SKM-1 treated with dmso at 0.1 percent for 144 hours (cell line): ENCODE measurements around the gene SFXN4.
"Not testable (repeated sequence)": the region's sequence is repeated elsewhere in the genome, so short reads cannot be mapped to it uniquely, and the experiment has no call there.

Experiments used
- DNase-seq: peaks from one replicate; lab custom pipeline; 2025; ENCODE audit not compliant: unreplicated experiment; lab: John Stamatoyannopoulos, UW

The SFXN4 gene

DNA sequence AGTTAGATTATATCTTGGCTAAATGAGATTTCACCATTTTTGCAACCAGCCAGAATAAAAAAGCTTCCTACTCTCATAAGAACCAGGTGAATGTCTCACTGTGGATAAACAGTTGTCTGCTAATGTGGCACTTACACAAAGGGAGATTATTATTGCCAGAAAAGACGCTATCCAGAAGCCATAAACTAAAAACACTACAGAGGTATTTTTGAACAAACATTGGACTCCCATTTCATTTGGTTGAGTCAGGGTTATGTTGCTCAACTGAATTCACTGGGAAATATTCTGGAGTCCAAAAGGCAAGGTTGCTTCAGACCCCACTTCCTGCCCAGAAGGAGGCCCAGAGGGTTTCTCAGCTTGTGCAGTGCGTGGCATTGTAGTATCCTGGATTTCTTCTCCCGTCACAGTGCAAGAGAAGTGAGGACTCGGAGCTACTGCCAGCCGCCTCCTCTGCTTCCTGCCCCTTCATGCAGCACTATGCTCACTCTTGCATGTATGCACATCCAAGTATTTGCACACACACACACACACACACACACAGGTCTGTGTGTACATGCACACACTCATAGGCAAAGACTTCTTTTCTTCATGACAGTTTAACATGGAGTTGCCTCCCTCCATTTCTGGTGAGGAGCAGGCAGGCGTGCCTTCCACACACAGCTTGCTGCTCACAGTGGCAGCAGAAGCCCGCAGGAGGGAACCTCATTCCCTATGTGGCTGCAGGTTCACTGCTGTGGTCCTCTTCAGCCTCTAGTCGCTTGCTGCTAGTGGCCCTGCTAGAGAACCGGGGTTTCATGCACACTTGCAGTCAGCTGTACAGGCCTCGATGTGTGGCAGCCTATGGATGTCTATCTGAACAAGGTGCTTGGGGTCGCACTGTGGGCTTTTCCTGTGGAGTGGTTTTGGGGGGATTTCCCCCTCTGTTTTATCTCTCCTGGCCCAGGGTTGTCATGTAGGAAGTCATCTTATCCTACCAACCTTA is 51.5 kb downstream of the SFXN4 start:
- DNase-seq = peak; percentile 79

DNA sequence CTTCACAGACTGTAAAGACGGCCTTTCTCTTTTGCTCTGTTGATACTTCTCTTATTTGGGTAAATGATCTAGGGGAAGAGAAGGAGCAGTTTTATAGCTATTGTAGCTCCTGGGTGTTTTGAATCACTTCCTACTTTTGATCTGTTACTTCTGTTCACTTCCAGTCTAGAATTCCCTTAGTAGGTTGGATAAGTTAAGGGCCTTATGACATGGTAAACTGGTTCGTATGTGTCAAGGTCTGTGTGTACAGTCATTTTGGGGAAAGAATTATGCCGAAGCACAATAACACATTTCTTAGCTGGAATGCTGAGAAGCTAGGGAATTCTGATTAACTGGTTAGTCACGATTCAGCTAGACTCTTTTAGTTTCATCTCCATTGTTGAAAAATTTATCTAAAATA is 53.5 kb downstream of the SFXN4 start:
- DNase-seq = no peak

DNA sequence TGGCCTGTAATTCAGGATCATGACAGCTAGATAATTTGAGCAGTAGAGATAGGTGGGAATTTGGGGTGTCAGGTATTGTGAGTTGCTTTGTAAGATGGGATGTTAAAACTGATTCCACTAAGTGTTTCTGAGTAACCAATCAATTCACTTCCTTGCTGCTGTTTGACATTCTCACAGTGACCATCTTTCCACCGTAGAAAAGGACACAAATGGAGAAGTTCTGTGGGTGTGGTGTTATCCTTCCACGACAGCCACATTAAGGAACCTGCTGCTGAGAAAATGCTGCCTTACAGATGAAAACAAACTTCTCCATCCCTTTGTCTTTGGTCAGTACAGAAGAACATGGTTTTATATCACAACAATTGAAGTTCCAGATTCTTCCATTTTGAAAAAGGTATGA is 57.7 kb downstream of the SFXN4 start:
- DNase-seq = not testable (repeated sequence)

DNA sequence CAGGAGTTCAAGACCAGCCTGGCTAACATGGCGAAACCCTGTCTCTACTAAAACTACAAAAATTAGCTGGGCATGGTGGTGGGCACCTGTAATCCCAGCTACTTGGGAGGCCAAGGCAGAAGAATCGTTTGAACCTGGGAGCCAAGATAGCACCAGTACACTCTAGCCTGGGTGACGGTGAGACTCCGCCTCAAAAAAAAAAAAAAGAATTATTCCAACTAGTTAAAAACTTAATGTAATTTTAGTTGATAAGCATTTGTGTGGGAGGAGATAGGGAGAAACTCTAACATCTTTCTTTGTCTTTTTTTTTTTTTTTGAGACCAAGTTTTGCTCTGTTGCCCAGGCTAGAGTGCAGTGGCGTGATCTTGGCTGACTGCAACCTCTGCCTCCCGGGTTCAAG is 58.4 kb downstream of the SFXN4 start:
- not testable (repeated sequence) for DNase-seq

DNA sequence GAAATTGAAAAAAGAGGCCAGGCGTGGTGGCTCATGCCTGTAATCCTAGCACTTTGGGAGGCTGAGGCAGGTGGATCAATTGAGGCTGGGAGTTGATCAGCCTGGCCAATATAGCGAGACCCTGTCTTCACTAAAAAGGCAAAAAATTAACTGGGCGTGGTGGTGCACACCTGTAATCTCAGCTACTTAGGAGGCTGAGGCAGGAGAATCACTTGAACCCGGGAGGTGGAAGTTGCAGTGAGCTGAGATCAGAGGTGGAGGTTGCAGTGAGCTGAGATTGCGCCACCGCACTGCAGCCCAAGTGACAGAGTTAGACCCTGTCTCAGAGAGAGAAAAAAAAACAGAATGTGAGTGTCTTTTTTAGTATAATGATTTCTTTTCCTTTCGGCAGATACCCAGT is 59.6 kb downstream of the SFXN4 start:
- DNase-seq = not testable (repeated sequence)

DNA sequence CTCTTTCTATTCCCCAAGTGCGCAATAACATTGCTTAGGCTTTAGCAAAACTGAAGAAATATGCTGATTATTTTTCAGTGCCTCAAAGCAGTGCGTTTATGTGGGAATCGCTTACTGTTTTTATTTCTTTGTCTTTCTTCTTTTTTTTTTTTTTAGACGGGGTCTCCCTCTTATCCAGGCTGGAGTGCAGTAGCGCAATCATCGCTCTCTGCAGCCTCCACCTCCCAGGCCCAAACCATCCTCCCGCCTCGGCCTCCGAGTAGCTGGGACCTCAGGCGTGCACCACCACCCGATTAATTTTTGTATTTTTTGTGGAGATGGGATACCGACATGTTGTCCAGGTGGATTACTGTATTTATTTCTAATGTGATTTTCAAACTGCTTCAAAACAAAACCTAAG is 60.4 kb downstream of the SFXN4 start:
- DNase-seq = no peak

DNA sequence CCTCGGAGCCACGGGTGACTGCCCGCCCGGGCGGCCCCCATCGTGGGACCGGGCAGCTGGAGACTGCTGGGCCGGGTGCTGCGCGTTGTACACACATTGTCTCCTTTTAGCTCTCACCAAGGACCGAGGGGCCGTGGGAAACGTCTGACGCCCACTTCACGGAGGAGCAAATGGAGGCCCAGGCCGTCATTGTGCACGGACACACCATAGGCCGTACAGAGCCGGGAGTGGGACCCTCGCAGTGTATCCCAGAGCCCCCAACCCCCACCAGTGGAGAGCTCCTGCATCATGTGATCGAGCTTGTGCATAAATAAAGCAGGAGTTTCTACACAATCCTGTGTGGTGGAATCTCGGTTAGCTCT is 60.9 kb downstream of the SFXN4 start:
- DNase-seq = no peak

DNA sequence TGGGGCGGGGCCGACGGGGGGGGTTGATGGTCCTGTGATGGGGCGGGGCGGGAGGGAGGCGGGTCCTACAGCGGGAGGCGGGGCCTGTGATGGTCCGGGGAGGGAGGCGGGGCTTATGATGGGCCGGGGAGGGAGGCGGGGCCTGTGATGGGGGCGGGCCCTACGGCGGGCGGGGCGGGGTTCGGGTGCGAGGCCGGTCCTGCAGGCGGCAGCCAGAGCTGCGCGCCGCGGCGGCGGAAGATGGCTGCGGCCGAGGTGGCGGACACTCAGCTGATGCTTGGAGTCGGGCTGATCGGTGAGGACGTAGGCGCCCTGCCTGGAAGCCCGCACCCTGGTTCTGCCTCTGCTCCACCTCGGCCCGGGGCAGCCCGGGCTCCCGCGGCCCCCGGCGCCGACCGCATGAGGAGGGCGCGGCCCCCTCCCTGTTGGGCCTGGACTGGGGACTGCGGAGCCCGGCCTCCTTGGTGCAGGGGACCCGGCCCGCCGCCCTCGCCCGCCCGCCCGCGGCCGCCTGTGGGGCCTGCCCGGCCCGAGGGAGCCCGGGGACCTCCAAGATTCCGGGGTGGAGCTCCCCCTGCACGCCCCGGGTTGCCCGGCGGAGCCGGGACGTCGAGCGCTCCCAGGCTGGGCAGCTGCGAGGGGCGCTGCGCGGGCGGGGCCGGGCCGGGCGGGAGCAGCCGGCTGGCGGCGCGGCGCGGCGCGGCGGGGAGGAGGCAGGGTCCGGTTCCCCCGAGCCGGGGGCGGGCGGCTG is 61.4 kb downstream of the SFXN4 start, which contains the start of gene DENND10:
Gene DENND10, plus strand, starts transcription at position 211 of the 751 bp plus-strand sequence. Its CDS starts 30 bp downstream, at position 241.
- peak; percentile 20 for DNase-seq

DNA sequence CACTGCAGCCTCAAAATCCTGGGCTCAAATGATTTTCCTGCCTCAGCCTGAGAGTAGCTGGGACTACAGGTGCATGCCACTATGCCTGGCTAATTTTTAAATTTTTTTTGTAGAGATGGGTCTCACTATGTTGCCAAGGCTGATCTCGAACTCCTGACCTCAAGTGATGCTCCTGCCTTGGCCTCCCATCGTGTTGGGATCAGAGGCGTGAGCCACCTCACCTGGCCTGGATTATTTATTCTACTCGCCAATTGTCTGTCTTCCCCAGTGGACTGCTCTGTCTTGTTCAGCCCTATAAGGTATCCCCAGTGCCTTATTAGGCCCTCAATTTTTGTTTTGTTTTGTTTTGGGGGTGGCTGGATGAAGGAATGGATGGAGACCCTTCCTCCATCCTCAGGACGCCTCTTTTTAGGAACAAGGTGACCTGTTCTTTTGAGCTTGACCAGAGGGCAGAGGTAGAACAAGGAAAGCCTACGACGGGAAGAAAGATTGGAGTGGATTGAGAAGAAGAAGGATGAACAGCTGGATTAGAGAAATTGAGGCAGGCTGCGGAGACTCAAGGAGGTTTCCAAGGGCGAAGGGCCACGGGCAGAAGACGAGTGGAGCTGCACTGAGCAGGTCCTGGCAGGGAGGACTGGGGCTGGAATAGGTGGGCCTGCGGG is 62.1 kb downstream of the SFXN4 start:
- no peak for DNase-seq

DNA sequence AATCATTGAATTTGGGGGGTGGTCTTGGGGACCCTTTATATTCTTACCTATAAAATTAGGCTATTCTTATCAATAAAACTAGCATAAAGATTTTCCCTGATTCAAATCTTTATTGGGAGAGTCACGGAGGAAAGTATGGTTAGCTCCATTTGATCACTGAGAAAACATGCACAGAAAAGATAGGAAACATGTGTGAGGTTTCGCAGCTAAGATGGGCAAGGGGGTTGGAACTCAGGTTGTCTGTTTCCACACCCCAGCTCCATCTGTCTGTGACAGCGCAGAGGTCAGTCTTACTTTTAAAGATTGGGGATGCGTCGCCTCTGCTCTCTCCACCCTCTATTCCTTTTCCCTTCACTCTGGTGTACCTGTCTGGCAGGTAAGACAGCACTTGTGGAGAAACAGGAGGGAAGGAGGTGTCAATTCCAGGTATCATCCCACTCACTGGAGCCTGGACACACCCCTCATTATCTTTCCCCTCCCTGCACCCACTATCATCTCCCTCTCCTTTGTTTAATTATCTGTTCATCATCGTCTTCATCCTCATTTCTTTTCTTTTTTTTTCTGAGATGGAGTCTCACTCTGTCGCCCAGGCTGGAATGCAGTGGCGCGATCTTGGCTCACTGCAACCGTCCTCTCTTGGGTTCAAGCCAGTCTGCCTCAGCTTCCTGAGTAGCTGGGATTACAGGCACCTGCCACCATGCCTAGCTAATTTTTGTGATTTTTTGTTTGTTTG is 64.0 kb downstream of the SFXN4 start:
- DNase-seq = no peak

DNA sequence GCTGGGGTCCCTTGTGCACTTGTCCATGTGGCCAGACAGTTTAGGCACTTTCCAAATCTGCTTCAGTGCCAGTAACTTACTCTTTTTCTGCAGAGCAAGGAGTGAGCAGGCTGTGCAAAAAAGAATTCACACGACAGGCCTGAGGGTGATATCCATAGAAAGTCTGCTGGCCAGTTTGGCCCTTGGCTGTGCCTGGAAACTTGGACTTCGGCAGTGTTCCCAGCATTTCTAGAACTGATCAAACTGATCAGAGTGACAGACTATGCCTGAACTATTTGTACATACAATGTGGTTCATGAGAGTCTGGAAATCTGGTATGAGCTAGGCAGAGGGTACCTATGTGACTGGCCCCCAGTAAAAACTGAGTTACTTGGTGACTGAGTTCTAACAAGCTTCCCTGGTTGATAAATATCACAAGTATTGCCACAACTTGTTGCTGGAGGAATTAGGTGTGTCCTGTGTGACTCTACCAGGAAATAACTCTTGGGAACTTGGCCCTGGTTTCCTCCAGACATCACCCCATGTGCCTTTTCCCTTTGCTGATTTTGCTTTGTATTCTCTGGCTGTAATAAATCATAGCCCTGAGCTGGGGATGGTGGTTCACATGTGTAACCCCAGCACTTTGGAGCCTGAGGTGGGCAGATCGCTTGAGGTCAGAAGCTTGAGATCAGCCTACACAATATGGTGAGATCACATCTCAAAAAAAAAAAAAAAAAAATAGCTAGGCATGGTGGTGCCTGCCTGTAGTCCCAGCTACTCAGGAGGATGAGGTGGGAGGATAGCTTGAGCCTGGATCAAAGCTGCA is 64.9 kb downstream of the SFXN4 start:
- no peak for DNase-seq

DNA sequence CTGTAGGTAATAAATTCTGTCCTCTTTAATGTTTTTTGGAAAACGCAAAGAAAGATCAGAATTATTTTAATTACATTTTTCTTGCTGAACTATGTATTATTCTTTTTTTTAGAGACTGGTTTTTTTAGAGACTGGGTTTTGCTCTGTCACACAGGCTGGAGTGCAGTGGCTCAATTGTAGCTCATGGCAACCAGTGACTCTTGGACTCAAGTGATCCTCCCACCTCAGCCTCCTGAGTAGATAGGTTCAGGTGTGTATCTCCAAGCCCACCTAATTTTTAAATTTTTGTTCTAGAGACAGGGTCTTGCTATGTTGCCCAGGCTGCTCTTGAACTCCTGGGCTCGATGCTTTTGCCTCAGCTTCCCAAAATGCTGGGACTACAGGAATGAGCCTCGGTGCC is 66.9 kb downstream of the SFXN4 start:
- no peak for DNase-seq

DNA sequence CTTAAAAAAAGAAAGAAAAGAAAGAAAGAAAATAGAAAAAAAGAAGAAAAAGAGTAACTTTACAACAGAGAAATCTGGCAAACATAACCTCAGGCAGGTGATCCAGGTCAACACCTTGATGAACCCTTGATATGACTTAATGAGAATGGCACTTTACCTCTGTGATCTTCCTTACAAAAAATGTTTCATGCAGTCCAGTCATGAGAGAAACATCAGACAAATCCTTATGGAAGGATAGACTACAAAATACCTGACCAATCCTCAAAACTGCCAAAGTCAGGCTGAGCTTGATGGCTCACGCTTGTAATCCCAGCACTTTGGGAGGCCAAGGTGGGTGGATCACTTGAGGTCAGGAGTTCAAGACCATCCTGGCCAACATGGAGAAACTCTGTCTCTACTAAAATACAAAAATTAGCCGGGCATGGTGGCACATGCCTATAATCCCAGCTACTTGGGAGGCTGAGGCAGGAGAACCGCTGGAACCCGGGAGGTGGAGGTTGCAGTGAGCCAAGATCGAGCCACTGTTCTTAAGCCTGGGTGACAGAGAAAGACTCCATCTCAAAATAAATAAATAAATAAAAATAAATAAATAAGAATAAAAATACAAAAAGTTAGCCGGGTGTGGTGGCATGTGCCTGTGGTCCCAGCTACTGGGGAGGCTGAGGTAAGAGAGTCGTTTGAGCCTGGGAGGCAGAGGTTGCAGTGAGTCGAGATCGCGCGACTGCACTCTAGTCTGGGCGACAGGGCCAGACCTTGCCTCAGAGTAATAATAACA is 68.7 kb downstream of the SFXN4 start:
- not testable (repeated sequence) for DNase-seq

DNA sequence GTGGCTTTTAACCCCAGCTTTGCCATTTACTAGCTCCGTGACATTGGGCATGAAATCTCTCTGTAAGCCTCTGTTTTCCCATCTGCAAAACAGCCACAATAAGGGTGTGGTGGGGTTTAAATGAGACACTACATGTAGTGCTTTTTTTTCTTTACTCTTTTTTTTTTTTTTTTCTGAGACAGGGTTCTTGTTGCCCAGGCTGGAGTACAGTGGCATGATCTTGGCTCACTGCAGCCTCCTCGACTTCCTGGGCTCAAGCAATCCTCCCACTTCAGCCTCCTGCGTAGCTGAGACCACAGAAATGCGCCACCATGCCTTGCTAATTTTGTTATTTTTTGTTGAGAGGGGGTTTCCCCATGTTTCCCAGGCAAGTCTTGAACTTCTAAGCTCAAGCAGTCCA is 69.9 kb downstream of the SFXN4 start:
- DNase-seq = no peak

DNA sequence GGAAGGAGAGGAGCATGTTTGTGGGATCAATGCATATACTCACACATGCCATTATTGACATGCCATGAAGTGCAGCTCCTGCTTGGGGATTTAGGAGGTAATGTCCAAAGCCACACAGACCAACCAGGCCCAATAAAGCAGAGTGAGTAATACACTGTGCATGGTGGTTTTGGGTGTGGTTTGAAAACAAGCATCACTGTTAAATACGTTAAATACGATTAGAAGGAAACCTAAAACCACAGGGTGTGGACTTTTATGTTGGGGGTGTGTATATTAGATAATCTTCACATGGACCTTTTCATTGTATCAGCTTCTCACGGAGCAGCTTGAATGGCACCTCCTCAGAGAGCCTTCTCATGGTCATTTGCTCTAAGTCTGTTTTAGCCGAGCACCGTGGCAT is 74.5 kb downstream of the SFXN4 start:
- DNase-seq = no peak
